ENCODE data around the gene PIEZO2. TPM values are rescaled to one million over a fixed set of nuclear protein-coding genes. Genes with fewer than 3 reads are reported as not detected.

PIEZO2 gene
- total and polyA plus RNA-seq, 4 donors = 2.6 to 233 (median 18.8) TPM

DNA sequence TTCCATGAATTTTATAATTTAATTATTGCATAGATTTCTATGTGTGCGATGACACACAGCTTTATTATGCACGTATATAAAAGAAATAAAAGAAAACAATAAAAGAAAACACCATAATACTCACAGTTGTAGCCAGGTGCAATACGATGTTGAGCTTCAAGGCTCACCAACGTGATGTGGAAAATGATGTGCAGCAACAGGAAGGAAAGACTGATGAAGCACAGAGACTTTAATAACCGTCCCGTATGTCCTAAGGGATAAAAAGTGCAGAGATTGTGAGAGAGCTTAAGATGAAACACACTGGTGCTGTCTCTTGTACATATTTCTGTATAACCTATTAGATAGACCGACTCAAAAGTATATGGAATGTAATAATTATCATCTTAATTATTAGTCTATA is 170.0 kb downstream of the PIEZO2 start:
- no peaks in the 10 kb centered on the region for H3K27me3 ChIP-seq (ENCODE audit: control insufficient read depth in 3 of 3, insufficient read depth in 3 of 3, low read length in 2 of 3)
- WGBS, 2 donors = 80 to 86% methylated on average over 7 of the region's 7 CpGs
- H3K27ac ChIP-seq (ENCODE audit: low read depth in 1 of 2, low read length in 1 of 2) = no peak overlapping the region
- ATAC-seq (ENCODE audit: insufficient read depth, low FRiP score) (no peak), DNase-seq (no peak)
- no peak overlapping the region for H3K4me3 ChIP-seq
- no peaks in the 10 kb centered on the region for H3K4me1 ChIP-seq (ENCODE audit: control insufficient read depth in 5 of 5, insufficient read depth in 5 of 5, low read length in 5 of 5)
- peaks cover 0 to 27% (median 4%) of the 10 kb centered on the region in 4 donors for H3K36me3 ChIP-seq (ENCODE audit: control insufficient read depth in 4 of 4, insufficient read depth in 4 of 4, low read length in 4 of 4)
- TF ChIP-seq, protein P1, sequence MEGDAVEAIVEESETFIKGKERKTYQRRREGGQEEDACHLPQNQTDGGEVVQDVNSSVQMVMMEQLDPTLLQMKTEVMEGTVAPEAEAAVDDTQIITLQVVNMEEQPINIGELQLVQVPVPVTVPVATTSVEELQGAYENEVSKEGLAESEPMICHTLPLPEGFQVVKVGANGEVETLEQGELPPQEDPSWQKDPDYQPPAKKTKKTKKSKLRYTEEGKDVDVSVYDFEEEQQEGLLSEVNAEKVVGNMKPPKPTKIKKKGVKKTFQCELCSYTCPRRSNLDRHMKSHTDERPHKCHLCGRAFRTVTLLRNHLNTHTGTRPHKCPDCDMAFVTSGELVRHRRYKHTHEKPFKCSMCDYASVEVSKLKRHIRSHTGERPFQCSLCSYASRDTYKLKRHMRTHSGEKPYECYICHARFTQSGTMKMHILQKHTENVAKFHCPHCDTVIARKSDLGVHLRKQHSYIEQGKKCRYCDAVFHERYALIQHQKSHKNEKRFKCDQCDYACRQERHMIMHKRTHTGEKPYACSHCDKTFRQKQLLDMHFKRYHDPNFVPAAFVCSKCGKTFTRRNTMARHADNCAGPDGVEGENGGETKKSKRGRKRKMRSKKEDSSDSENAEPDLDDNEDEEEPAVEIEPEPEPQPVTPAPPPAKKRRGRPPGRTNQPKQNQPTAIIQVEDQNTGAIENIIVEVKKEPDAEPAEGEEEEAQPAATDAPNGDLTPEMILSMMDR (IDR thresholded peaks at IDR 0.05; ENCODE audit: control extremely low read depth, extremely low read depth) = no peak
- H3K9ac ChIP-seq (ENCODE audit: insufficient read depth in 1 of 2, low read length in 2 of 2) = no peak overlapping the region
- H3K9me3 ChIP-seq (ENCODE audit: control insufficient read depth in 4 of 4, insufficient read depth in 3 of 4, low read length in 3 of 4) = peaks cover 0 to 7% (median 6%) of the 10 kb centered on the region in 4 donors

DNA sequence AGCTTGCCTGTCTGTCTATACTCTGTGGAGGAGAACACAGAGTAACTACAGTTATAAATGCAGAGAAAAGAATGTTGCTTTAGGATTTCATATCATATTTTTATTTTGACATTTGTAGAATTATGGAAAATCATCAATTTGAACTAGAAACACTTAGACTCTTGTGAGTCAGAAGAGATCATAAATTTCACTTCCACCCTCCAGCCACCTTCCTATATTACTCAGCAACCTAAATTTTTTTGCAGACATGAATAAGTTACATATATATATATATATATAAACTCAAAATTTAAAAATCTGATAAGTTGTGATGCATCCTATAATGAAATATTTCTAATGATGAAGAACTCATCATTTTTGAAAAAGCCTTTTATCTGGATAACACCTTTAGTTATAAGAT is 172.3 kb downstream of the PIEZO2 start:
- Histone ChIP-seq H3K27me3 (ENCODE audit: control insufficient read depth in 3 of 3, insufficient read depth in 3 of 3, low read length in 2 of 3) (no peaks in the 10 kb centered on the region), H3K27ac (ENCODE audit: low read depth in 1 of 2, low read length in 1 of 2) (no peak overlapping the region), H3K9me3 (ENCODE audit: control insufficient read depth in 4 of 4, insufficient read depth in 3 of 4, low read length in 3 of 4) (peaks cover 0 to 5% (median 0%) of the 10 kb centered on the region in 4 donors), H3K4me3 (no peak overlapping the region), H3K36me3 (ENCODE audit: control insufficient read depth in 4 of 4, insufficient read depth in 4 of 4, low read length in 4 of 4) (peaks cover 0 to 31% (median 2%) of the 10 kb centered on the region in 4 donors), H3K4me1 (ENCODE audit: control insufficient read depth in 5 of 5, insufficient read depth in 5 of 5, low read length in 5 of 5) (no peaks in the 10 kb centered on the region), H3K9ac (ENCODE audit: insufficient read depth in 1 of 2, low read length in 2 of 2) (no peak overlapping the region)
- no peak for DNase-seq
- TF ChIP-seq, protein P1 (IDR thresholded peaks at IDR 0.05; ENCODE audit: control extremely low read depth, extremely low read depth) = no peak
- ATAC-seq (ENCODE audit: insufficient read depth, low FRiP score) = no peak

DNA sequence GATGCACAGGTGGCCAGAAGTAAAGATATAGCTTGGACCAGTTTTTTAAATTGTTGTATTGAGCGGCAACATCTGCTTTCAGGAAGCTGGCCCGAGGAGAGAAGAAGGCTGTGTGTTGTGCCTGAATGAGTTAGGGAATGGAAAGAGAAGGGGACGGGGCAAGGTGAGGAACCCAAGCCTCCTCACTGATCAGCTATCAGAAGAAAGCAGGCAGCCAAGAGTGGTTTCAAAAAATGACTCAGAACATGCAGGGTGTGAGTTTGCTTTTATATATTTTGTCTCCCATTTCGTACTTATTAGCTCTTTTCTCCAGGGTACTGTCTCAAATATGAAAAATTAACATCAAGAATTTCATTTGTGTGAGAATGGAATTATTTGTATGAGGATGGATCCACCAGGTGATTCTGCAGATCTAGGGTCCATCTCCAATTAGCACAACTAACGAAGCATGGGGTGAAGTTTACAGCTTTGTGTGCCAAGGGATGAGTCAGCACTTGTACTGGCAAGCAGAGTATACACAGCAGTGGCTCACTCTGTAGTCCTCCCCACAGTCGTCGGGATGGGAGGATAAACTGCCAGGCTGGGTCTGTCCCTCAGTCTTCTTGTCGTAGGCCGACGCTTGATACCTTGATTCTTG is 175.7 kb downstream of the PIEZO2 start:
- Histone ChIP-seq H3K27ac (ENCODE audit: low read depth in 1 of 2, low read length in 1 of 2) (no peak overlapping the region), H3K27me3 (ENCODE audit: control insufficient read depth in 3 of 3, insufficient read depth in 3 of 3, low read length in 2 of 3) (no peaks in the 10 kb centered on the region), H3K9ac (ENCODE audit: insufficient read depth in 1 of 2, low read length in 2 of 2) (no peak overlapping the region), H3K9me3 (ENCODE audit: control insufficient read depth in 4 of 4, insufficient read depth in 3 of 4, low read length in 3 of 4) (peaks cover 0 to 2% (median 0%) of the 10 kb centered on the region in 4 donors), H3K4me3 (no peak overlapping the region), H3K36me3 (ENCODE audit: control insufficient read depth in 4 of 4, insufficient read depth in 4 of 4, low read length in 4 of 4) (peaks cover 0 to 37% (median 3%) of the 10 kb centered on the region in 4 donors), H3K4me1 (ENCODE audit: control insufficient read depth in 5 of 5, insufficient read depth in 5 of 5, low read length in 5 of 5) (no peaks in the 10 kb centered on the region)
- DNase-seq (no peak), ATAC-seq (ENCODE audit: insufficient read depth, low FRiP score) (no peak)
- TF ChIP-seq, protein P1 (IDR thresholded peaks at IDR 0.05; ENCODE audit: control extremely low read depth, extremely low read depth) = no peak
- WGBS, 2 donors = 78 to 86% methylated on average over 10 of the region's 10 CpGs

DNA sequence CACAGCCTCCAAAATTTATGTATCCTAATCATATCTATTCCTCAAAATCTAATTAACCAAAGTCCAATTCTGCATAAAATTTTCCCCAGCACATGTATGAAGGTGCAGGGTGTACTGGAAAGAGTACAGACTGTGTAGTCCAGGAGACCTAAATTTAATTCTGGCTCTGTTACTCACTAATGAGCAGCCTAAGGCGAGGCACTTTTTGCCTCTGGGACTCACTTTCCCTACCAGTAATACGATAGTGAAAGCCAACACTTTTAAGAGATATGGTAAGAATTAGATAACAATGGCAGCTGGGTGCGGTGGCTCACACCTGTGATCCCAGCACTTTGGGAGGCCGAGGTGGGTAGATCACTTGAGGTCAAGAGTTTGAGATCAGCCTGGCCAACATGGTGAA is 177.7 kb downstream of the PIEZO2 start:
- H3K27ac ChIP-seq (ENCODE audit: low read depth in 1 of 2, low read length in 1 of 2) = no peak overlapping the region
- no peak for DNase-seq
- H3K4me1 ChIP-seq (ENCODE audit: control insufficient read depth in 5 of 5, insufficient read depth in 5 of 5, low read length in 5 of 5) = no peaks in the 10 kb centered on the region
- peaks cover 0 to 35% (median 6%) of the 10 kb centered on the region in 4 donors for H3K36me3 ChIP-seq (ENCODE audit: control insufficient read depth in 4 of 4, insufficient read depth in 4 of 4, low read length in 4 of 4)
- 94 to 96% methylated on average over 4 of the region's 4 CpGs for WGBS, 2 donors
- peaks cover 0 to under 1% (median 0%) of the 10 kb centered on the region in 4 donors for H3K9me3 ChIP-seq (ENCODE audit: control insufficient read depth in 4 of 4, insufficient read depth in 3 of 4, low read length in 3 of 4)
- no peaks in the 10 kb centered on the region for H3K27me3 ChIP-seq (ENCODE audit: control insufficient read depth in 3 of 3, insufficient read depth in 3 of 3, low read length in 2 of 3)
- no peak overlapping the region for H3K4me3 ChIP-seq
- TF ChIP-seq, protein P1 (IDR thresholded peaks at IDR 0.05; ENCODE audit: control extremely low read depth, extremely low read depth) = no peak
- ATAC-seq (ENCODE audit: insufficient read depth, low FRiP score) = no peak
- H3K9ac ChIP-seq (ENCODE audit: insufficient read depth in 1 of 2, low read length in 2 of 2) = no peak overlapping the region
